DLD1 (cell line): ENCODE measurements around the gene BHMT2.

ENCODE experiments used
- in situ Hi-C: cut with HindIII; loops from 2 replicates; pipeline ENCODE4 v1.10.0; 2017; ENCODE audit warnings: low sequenced_read_pairs

BHMT2 gene

DNA sequence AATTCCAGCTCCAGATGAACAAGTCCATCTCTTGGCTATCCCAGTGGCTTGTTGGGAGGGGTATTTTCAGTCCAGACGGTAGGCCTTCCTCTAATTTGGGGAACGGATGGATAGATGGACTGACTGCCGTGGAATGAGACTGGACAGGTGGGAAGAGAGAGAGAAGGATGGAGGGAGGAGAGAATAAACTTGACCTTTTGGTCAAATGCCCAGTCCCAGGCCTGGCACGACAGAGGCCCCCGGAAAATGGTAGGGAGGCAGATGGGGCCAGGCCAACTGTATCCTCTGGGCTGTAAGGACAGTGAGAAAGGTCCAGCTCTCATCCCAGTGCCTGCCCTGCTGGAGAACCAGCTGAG lies 43.1 kb downstream of the BHMT2 start:
- in situ Hi-C loops: no loop called here

DNA sequence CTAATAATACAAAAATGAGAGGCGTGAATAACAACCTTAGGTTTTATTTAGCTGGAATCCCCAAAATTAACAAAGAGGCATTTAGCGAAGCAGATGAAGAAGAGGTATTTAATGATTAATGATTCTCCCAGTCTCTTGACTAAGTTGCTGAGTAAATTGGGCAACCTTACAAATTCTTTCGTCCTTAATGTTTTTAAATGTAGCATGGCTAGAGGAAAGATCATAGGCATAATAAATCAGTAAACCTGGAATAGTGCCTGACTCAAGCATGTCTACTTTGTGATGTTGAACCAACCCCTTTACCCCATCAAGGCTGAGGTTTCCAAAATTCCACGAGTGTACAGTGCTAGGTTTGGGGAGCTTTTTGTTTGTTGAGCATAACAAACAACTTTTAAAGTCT lies 49.9 kb downstream of the BHMT2 start:
- in situ Hi-C loops: no loop called here

DNA sequence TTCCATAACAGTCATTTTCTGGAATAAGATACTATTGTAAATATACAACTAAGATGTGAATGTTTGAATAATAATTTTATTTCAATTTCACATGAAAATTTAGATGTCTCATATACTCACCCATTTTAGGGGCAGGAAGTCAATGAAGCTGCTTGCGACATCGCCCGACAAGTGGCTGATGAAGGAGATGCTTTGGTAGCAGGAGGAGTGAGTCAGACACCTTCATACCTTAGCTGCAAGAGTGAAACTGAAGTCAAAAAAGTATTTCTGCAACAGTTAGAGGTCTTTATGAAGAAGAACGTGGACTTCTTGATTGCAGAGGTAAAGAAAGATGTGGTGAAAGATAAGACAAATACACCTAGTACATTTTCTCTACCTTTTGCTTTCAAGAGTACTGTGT lies 50.7 kb downstream of the BHMT2 start:
- in situ Hi-C loops: no loop called here

DNA sequence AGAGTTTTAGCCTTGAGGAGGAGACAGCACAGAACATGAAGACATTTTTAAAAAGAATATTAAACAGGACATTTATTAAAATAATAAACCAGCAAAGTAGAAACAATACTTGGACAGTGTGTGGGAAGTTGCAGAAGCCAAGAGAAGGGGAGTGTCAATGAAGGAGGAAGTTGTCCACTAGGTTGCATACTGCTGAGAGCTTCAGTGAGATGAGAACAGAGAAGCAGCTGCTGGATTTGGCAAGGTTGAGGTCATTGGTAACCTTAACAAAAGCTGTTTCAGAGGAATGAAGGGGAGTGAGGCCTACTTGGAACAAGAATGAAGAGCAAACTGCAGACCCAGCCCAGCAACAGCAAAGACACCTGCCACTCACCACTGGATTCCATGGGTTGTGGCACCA lies 53.4 kb downstream of the BHMT2 start:
- in situ Hi-C loops: no loop called here

DNA sequence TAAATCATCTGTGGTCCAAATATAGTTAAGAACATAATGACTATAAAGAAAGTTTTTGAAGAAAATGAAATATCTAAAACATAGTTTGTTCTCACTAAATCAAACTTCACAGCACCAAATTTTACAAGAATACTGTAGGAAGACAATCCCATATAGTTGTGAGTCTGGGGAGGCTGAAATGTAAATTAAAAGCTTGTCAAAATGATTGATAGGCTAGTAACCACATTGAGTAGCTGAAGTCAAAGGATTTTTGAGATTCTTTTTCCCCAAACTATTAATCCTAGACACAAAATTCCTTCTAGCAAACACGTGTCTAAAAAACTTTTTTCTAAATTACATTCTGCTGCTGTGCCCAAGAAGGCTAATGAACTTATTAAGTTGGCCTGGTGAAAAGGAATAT lies 55.0 kb downstream of the BHMT2 start:
- in situ Hi-C loops: no loop called here

DNA sequence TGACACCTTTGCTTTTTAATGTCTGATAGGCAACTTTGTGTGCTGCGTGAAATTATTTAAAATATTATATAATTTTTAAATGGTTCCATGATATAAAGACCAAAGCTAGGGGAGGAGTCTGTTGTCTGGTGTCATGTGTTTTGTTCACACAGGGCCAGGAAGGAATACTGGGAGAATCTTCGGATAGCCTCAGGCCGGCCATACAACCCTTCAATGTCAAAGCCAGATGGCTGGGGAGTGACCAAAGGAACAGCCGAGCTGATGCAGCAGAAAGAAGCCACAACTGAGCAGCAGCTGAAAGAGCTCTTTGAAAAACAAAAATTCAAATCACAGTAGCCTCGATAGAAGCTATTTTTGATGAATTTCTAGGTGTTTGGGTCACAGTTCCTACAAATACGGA lies 61.2 kb downstream of the BHMT2 start:
- in situ Hi-C loops: no loop called here

DNA sequence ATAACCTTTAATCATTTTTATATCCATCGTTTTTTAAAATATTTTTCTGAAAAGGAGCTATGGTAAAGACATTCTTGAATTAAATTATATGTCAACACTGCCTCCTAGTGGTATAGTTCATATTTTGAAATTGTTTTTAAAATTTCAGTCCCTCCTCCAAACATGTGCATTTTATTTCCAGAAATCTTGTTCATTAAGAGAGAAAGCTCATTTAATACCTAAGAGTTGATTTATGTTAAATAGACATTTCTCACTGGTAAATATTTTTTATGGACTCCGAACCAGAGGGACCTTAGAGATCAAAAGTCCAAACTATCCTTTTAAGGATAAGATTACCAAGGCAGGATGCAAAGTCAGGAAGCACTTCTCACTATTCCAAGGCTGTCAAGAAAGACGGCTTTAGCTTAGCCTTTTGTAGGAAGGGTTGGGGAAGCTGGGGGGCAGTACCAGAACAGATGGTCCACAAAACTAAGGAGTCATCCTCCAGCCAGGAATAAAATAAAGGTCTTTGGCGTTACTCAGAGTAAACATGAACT lies 63.6 kb downstream of the BHMT2 start:
- in situ Hi-C loops: no loop called here

DNA sequence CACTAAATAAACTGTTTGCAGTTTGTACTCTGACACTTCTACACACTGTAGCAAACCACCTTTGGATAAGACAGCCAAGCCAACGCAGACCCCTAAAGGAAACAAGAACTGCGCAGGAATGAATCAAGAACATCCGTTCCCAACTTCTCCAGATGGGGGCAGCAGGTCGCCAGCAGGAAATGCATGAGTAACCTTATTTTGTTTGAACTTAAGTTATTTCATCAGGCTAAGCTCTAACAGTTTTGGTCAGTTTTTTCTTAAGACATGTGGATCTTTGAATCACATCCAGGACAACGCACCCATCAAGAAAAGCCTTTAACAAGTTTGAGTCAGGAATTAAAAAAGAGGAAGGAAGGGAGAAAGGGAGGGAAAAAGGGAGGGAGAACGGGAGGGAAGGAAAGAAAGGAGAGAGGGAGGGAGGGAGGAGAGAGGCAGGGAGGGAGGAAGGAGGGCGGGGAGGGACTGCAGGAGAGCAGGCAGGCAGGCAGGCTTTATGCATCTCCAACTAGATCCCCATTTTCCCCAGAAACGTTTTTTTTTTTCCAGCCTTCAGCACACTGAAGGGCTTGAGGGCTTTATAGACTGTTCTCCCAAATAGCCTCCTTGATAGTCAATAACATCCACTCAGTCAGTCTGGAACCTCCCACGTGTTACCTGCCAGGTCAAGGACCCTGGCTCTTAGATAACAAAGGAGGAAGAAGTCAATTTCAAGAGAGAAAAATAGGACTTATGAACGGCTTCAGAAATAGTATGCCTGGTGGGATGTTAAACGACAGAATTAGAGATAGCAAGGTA lies 64.3 kb downstream of the BHMT2 start:
- in situ Hi-C loops: no loop called here

DNA sequence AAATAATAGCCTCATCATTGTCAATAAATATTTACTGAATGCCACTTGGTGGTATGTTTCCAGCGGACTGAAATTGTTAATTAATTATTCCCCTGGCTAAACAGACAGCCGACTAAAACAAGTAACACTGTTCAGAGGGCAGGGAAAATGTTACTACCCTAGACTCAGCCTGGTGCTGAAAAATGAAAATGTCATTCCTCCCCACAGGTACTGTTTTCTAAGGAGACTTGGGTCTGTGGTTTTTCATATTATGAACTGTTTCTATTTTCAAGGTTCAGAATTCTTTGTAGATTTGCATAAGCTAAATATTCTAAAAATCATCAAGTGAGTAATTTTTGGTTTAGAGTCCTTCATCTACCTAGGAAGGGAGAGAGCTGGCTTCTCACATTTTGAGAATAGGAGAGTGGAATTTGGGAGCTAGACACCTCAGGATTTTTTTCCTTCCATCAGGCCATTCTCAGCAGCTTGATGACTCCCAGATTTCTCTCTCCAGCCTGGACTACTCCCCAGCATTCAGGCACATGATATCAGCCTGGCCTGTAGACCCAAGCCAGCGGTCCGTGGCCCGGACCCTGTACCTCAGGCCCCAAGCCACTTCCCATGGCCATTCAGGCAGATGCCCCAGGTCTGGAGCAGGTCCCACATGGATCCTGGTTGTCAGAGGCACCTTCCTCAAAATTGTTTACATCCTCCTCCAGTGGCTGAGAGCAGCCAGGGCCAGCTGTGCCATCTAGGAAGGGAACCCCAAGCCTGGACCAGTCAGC lies 66.4 kb downstream of the BHMT2 start:
- in situ Hi-C loops: no loop called here

DNA sequence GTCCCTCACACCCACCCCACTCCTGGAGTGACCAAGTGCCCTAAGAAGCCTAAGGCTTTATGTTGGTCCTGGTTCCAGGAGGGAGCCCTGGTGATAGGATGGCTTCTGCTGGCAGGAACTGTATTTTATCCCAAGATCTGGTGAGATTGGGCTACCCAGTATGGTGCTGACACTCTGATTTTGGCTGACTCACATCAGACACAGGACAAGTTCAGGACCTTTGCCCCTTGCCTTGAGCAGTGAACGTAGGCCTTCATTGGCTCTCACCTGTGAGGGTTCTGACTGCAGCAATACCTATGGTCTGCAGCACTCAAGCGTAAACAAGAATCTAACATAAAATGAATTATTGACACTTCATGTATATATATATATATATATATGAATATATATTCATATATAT lies 67.1 kb downstream of the BHMT2 start:
- in situ Hi-C loops: no loop called here
